Activated gamma-delta T cell treated with anti-CD3 and anti-CD28 coated beads, Interleukin-2, amount 50 U/mL, for 16 hours (primary cell): ENCODE results near the gene IFRD1.

Experiments
- DNase-seq: peaks from one replicate; pipeline ENCODE4 v3.0.0-alpha.2; 2020; ENCODE audit warnings: low read depth

The IFRD1 gene

DNA sequence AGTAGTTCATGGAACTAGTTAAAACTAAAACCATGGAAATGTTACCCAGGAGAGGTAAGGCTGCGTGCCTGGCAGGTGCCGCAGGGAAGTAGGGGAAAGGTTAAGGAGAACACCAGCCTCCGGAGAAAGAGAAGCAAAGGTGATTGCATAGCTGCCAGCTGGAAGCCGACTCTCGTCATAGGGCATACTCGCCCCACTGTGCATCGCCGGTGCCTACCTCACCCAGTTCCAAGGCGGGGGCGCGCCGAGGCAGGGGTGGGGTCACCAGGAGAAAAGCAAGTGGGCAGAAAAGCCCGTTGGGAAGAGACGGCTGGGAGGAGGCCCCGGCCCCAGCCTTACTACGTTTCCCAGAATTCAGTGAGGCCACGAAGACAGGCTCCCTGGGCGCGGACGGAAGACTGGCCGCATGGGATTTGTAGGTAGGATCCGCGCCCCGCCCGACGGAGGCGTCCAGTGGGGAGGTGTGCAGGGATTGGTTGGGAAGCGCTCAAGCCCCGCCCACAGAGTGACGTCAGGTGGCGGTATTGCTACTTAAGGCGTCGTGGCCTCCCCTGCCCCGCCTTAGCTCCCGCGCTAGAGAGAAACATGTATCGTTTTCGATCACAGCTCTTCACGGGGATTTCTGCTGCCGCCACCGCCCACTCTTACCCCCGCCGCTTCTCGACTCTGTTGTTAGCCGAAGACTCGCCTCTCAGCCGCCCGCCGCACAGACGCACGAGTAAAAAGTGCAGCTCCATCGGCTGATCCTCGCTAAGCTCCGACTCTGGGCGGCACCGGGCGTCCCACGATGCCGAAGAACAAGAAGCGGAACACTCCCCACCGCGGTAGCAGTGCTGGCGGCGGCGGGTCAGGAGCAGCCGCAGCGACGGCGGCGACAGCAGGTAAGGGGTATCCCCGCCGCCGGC, at the start of gene IFRD1:
IFRD1 (plus strand) TSS at position 559 of the 905 bp plus-strand sequence; CDS start at position 788, 229 bp downstream.
- peak; percentile 97 for DNase-seq

GRCh38 chr7:112404321-112404720, 45.9 kb upstream of the IFRD1 start:
- DNase-seq = no peak

DNA sequence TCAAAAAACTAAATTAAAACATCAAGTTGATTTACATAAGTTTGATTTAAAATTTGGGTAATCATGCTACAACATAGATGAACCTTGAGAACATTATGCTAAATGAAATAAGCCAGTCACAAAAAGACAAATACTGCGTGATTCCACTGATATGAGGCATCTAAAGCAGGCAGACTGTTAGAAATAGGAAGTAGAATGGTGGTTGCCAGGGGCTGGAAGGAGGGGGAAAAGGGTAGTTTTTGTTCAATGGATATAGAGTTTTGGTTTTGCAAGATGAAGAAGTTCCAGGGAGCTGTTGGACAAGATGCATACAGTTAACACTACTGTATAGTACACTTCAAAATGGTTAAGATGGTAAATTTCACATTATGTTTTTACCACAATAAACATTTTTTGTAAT, 45.0 kb upstream of the IFRD1 start:
- DNase-seq = no peak

GRCh38 chr7:112407261-112407660, 43.0 kb upstream of the IFRD1 start:
- DNase-seq = no peak

DNA sequence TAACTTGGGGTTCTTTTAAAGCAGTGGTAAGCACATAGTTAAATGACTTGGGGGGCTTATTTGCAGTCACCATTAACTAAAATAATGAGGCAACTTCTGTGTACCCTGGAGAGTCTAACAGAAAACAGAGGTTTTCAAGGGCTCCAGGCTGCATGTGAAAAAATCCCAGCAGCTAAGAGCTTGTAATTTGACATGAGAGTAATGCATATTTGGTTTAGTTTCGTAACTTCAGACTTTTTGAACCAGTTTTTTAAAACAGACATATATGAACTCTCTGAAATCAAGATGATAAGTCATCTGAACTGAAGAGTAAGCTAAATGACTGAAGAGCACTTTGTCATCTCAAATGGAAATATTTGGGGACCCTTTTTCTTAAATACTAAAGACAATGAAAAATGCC, 40.2 kb upstream of the IFRD1 start:
- DNase-seq = no peak

DNA sequence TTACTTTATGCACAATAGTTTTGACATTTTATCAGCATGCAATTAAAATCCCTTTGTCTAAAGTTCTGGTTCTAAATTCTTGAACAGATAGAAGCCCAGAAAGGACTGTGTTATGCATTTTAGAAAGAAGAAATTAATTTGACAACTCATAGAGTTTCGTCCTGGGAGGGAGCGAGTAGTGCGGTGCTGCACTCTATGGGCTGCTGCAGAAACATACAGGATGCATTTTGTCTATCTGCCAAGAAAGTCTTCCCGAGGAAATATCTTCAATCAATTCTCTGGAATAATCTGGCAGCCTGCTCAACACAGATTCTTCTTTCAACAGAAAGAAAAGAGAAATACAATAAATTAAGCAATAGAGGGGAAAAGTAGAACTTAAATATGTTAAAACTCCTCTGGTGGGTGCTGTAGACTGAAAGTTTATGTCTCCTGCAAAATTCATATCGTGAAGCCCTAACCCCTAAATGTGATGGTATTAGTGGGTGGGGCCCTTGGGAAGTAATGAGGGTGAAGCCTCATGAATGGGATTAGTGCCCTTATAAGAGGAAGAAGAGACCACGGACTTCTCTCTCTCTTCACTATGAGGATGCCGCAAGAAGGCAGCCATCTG, 39.0 kb upstream of the IFRD1 start:
- no peak for DNase-seq

DNA sequence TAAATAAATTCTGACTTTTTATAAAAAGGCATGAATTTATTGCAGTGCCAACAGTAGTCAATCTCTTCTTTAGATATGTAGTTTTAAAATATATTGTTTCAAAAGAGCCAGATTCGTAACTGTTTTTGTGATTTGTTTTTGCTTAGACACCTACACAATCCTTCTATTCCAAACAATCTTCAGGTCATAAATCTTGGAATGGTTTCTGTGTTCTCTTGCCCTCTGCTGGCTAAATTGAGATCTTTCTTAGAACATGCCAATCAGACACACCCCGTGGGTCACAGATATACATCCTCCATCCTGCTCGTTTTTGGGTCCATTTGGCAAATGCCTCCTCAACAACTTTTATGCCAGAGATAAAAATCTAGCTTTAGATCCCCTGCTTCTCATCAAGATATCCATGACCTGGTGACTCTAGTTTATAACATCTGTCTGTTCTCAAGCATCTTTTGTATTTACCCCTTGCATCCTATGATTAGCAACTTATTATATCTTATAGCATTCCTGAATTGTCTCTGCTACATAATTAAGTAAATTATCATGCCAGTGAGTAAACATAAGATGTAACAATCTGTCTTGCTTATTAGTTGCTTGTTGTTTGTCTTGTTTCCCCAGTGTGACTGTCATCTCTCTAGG, 35.3 kb upstream of the IFRD1 start:
- DNase-seq = no peak

- no peak for DNase-seq
These were observed 34.1 kb upstream of the IFRD1 start for GRCh38 chr7:112416127-112416526.

- no peak for DNase-seq
These were observed 30.6 kb upstream of the IFRD1 start for GRCh38 chr7:112419543-112420130.

- DNase-seq = no peak
These were observed 29.9 kb upstream of the IFRD1 start for GRCh38 chr7:112420236-112420861.

- DNase-seq = no peak
These were observed 28.4 kb upstream of the IFRD1 start for GRCh38 chr7:112421666-112422486.

DNA sequence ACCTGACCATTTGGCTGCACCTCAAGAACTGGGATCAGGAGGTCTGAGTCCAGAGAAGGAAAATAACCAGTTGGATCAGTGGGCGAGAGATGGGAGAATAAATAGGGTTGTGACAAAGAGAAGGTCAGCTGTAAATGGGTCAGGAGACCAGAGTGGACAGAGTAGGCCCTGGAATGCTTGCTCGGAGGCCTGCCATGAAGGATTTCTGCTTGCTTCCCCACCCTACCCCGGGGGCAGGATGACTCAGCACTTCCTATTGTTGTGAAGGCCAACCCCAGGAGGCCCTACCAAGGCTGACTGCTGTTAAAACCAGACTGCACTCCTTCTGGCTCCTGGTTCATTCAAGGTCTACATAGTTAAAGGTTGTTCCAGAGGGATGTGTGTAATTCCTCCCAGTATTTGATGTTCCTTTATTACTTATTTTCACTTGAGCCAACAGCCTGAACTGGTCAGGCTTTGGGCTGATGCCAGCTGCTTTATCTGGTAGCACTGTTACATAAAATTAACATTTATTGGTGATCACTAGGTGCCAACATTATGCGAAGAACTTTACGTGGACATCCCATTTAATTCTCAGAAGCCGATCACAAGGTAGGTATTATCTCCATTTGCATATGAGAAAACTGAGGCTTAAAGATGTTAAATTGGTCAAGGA, 27.3 kb upstream of the IFRD1 start:
- DNase-seq = no peak

DNA sequence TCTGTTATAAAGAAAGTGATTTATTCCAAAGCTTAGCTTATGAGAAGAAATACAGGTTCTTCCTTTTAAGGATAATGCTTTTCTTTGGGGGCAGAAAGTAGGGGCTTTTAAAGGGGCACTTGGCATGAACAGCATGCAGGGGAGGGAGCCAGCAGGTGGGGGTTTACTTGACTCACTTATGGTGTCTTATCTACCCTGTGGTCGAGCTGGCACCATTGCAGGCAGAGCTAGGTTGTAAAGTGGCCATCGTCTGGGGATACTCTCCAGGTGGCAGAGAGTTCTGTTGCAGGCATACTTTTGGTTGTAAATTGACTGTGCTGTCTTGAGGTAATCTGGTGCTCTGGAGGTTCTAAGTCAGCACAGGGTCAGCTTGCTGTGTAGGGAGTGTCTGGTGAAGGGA, 26.3 kb upstream of the IFRD1 start:
- no peak for DNase-seq

DNA sequence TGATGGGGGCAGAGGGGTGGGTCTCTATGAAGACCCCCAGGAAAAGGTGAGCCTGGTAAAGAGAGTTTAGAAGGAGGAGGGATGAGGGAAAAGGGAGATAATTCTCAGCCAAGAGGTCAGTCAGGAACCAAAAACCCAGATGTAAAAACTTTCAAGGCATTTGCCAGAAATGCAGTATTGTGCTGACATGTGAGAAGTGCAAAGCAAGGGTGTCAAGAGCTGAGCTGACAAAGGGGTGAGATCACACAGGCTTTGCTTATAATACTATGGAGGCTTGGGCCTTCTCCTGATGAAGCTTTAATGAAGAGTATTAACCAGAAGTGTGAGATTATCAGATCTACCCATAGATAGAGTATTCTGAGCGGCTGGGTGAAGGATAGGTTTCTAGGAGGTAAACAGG, 22.3 kb upstream of the IFRD1 start:
- DNase-seq = no peak

DNA sequence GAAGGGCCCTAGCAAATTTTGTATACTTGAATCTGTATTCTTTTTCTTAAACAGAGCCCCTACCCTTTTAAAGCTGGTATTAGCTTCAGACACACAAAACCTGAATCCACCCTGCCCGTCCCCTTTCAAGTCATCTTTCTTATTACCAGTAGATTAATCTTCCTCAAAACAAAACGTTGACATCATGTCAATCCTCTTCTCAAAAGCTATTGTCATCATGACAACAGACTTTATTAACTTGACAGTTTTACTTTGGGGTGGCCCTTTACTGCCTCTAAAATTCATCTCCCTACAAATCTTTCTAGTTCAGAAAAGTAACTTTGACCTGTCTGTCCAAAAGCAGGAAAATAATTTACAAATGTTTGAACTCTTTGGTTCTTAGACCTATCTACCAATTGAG, 21.5 kb upstream of the IFRD1 start:
- DNase-seq = no peak

GRCh38 chr7:112430649-112431048, 19.6 kb upstream of the IFRD1 start:
- DNase-seq = no peak

GRCh38 chr7:112431803-112432202, 18.5 kb upstream of the IFRD1 start:
- DNase-seq = no peak

- DNase-seq = no peak
These were observed 17.0 kb upstream of the IFRD1 start for GRCh38 chr7:112433289-112433688.

DNA sequence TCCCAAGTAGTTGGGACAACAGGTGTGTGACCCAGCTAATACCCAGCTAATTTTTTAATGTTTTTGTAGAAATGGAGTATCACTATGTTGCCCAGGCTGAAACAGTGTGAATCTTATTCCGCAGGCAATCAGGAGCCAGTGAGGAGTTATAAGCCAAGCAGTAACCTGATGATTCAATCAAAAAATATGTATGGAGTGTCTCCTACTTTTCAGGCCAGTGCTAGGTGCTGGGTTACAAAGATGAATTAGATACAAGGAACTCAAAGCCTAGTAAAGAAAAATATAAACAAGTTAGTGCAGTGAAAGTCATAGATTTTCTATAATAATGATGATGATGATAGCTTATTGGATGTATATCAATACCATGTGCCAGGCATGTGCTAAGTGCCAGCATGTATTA, 13.2 kb upstream of the IFRD1 start:
- DNase-seq = no peak

DNA sequence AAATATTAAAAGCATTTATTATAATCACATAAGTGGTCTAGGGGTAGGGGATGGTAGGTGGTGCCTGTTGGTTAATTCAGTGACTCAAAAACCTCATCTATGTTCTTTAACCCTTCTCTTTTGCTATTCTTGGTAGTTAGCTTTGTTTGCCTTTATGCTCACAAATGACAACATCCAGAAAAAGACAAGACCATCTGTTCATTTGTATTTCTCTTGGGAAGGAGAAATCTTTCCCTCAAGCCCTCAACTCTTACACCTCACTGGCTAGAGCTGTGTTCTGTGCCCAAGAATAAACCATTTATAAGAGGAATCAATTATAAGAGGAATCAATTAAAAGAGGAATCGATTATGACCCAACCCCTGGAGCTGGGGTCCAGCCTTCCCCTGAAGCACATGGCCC, 10.8 kb upstream of the IFRD1 start:
- DNase-seq = no peak

DNA sequence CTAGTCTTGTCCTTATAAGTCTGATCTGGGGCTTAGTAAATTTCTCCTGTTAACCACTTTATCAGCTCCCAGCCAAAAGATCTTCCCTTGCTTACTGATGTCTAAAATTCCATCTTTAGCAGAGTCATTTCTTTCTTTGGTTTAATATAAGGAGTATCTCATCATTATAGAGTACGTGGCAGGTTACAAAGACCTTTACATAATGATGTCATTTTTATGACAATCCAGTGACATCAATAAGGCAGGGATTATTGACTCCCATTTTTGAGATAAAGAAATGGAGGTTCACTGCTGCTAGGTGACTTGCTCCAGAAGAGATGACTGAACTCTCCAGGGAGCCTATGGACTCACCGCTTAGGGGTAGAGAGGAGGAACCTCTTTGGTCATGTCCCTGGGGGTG, 8.1 kb upstream of the IFRD1 start:
- DNase-seq = no peak
